Left lung (tissue), 10 donors: ENCODE results near the gene CALML6. TPM values are rescaled to one million over a fixed set of nuclear protein-coding genes. Genes with fewer than 3 reads are reported as not detected.
A peak's percentile ranks its signal among the peaks of the same experiment; 100 is the strongest.

ENCODE experiments used
- ATAC-seq: fragments of 200-7000 bp; cut with Tn5 transposase; one replicate; pipeline ENCODE4 v1.9.1; 2020; ENCODE audit warnings: moderate library complexity
- DNase-seq, 4 donors: peaks; one replicate each; pipeline ENCODE4 v3.0.0-alpha.2; 2013 to 2020
- H3K27ac ChIP-seq, 2 donors: fragments of 200-600 bp; sonication (generic) in 1 of 2; one replicate each; pipeline versions ENCODE4 v1.5.0 to v1.8.0; 2020 to 2021
- H3K27me3 ChIP-seq, 2 donors: fragments of 200-600 bp; sonication (generic) in 1 of 2; one replicate each; pipeline versions ENCODE4 v1.5.0 to v1.8.0; 2020 to 2021
- H3K36me3 ChIP-seq, 2 donors: fragments of 200-600 bp; sonication (generic) in 1 of 2; one replicate each; pipeline versions ENCODE4 v1.5.0 to v1.8.0; 2020 to 2021
- H3K4me1 ChIP-seq, 2 donors: fragments of 200-600 bp; one replicate each; pipeline ENCODE4 v1.8.0; 2021
- H3K4me3 ChIP-seq, 2 donors: fragments of 200-600 bp; sonication (generic) in 1 of 2; one replicate each; pipeline versions ENCODE4 v1.5.0 to v1.8.0; 2020 to 2021; ENCODE audit warnings: mild to moderate bottlenecking in 1 of 2
- H3K9me3 ChIP-seq, 2 donors: fragments of 200-600 bp; sonication (generic) in 1 of 2; one replicate each; pipeline versions ENCODE4 v1.5.0 to v1.8.0; 2020 to 2021
- intact Hi-C, 2 donors: fragments of 100-400 bp; cut with DNase I; formaldehyde crosslinking; loops; one replicate each; pipeline versions ENCODE4 v1.11.2 to v1.14.2; 2022
- polyA plus RNA-seq, 6 donors: library from polyadenylated mRNA; unstranded; fragments of 120-200 nt; gene quantifications; one replicate each; pipeline ENCODE4 v1.2.1, GENCODE V29; 2013; ENCODE audit not compliant: insufficient read length in 6 of 6
- total RNA-seq, 2 donors: library from RNA; stranded (reverse); fragmentation: NEBNext Ultra II Directional; extraction: Animal tissue kit (Norgen Biotek cat#: 25700); gene quantifications; one replicate each; pipeline ENCODE4 v1.2.1, GENCODE V29; 2021
- TF ChIP-seq, protein P1 (sequence below), 2 donors: fragments of 200-600 bp; sonication (generic) in 1 of 2; IDR thresholded peaks; one replicate each; pipeline versions ENCODE4 v1.5.0 to v1.8.0; 2021; ENCODE audit warnings: antibody characterized with exemption in 2 of 2
- donor health status: DM: no; HTN: yes; CAD: no.
- donor health status: DM: no; HTN: no; CAD: no.

CALML6 gene
- total and polyA plus RNA-seq, 8 donors, result 0.67 to 1.5 (median 0.91) TPM

DNA sequence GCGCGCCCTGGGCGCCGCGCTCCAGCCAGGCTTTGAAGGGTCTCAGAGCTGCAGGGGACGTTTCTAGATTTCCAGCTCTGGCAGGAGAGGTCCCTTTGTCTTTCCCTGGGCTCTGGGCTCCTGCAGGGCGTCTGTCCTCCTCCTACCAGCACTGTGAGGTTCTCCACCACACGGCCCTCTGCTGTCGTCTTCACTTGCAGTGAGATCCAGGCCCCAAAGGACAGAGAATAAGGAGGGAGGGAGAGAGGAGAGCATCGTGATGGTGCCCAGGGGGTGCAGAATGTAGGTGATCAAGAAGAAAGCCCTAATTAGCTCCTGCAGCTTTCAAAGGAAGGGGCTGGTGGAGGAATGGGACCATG is 20.0 kb upstream of the CALML6 start:
- Histone ChIP-seq H3K4me3 (no peak overlapping the region), H3K9me3 (no peaks in the 10 kb centered on the region), H3K4me1 (peaks cover 9 to 20% of the 10 kb centered on the region in 2 donors), H3K27ac (no peak overlapping the region), H3K27me3 (peaks cover 0 to 21% of the 10 kb centered on the region in 2 donors), H3K36me3 (no peaks in the 10 kb centered on the region)
- DNase-seq (peak in 1 of 4 donors; percentile 43), ATAC-seq (no peak)
- intact Hi-C loops, result no loop called here
- TF ChIP-seq, protein P1, sequence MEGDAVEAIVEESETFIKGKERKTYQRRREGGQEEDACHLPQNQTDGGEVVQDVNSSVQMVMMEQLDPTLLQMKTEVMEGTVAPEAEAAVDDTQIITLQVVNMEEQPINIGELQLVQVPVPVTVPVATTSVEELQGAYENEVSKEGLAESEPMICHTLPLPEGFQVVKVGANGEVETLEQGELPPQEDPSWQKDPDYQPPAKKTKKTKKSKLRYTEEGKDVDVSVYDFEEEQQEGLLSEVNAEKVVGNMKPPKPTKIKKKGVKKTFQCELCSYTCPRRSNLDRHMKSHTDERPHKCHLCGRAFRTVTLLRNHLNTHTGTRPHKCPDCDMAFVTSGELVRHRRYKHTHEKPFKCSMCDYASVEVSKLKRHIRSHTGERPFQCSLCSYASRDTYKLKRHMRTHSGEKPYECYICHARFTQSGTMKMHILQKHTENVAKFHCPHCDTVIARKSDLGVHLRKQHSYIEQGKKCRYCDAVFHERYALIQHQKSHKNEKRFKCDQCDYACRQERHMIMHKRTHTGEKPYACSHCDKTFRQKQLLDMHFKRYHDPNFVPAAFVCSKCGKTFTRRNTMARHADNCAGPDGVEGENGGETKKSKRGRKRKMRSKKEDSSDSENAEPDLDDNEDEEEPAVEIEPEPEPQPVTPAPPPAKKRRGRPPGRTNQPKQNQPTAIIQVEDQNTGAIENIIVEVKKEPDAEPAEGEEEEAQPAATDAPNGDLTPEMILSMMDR (IDR thresholded peaks at IDR 0.05), result no peak

DNA sequence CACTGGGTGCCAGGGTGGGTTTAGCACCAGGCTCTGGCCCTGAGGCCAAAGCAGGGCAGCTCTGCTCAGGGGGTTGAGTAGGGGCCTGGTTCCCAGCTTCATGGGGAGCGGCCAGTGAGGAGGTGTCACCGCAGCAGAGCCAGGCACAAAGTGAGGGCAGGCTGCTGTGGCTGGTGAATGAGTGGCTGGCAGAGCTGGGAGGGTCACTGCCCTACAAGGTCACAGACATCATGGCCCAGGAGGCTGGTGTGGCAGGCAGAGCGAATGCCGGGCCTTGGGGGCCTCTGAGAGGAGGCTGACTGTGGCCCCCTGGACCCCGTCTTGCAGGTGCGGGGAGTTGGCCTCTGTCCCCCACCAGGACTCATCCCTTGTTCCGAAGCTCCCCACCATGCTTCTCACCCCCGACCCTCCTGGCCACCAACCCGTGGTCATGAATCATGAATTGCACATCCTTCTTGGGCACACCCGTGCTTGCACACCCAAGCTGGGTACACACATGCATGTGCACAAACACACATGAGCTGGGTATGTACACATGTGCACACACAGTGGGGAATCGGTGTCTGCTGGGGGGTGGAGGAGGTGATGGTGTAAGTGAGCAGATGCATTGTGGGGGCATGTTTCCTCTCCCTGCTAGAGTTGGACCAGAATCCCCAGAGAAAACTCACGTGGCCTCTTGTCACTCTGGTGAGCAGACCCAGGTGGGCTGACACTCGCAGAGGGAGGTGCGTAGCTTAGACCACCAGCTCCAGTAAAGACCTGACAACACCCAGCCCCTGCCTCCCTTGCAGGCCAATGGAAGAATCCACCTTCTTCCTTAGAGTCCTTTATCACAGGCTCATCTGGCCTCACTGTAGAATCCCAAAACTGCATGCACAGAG is 19.4 kb upstream of the CALML6 start:
- Histone ChIP-seq H3K27me3 (peaks cover 0 to 26% of the 10 kb centered on the region in 2 donors), H3K4me1 (peaks cover 9 to 20% of the 10 kb centered on the region in 2 donors), H3K9me3 (no peaks in the 10 kb centered on the region), H3K36me3 (no peaks in the 10 kb centered on the region), H3K4me3 (no peak overlapping the region), H3K27ac (no peak overlapping the region)
- DNase-seq, result peak in 1 of 4 donors; percentile 70
- TF ChIP-seq, protein P1 (IDR thresholded peaks at IDR 0.05), result no peak
- intact Hi-C loops, result no loop called here
- no peak for ATAC-seq

DNA sequence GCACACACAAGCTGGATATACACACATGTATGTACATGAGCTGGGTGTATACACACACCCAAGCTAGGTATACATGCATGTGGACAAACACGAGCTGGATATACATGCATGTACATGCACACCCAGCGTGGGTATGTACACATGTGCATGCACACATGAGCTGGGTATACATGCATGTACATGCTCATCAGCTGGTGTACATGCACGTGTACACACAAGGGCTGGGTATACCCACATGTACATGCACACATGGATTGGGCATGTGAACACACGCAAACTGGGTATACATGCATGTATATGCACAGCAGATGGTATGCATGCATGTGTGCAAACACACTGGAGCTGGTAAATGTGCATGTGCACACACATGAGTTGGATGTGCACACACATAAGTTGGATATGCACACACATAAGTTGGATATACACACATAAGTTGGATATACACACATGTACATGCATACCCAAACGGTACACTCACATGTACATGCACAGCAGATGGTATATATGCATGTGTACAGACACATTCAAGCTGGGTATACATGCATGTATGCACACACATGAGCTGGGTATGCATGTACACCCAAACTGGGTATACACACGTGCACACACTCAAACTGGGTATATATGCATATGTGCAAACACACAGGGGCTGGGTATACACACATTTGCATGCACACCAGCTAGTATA is 16.7 kb upstream of the CALML6 start:
- Histone ChIP-seq H3K27ac (no peak overlapping the region), H3K4me1 (peaks cover 0 to 5% of the 10 kb centered on the region in 2 donors), H3K36me3 (no peaks in the 10 kb centered on the region), H3K4me3 (no peak overlapping the region), H3K9me3 (no peaks in the 10 kb centered on the region), H3K27me3 (peaks cover 0 to 26% of the 10 kb centered on the region in 2 donors)
- ATAC-seq (no peak), DNase-seq (no peak)
- TF ChIP-seq, protein P1 (IDR thresholded peaks at IDR 0.05), result no peak
- intact Hi-C loops, result no loop called here

DNA sequence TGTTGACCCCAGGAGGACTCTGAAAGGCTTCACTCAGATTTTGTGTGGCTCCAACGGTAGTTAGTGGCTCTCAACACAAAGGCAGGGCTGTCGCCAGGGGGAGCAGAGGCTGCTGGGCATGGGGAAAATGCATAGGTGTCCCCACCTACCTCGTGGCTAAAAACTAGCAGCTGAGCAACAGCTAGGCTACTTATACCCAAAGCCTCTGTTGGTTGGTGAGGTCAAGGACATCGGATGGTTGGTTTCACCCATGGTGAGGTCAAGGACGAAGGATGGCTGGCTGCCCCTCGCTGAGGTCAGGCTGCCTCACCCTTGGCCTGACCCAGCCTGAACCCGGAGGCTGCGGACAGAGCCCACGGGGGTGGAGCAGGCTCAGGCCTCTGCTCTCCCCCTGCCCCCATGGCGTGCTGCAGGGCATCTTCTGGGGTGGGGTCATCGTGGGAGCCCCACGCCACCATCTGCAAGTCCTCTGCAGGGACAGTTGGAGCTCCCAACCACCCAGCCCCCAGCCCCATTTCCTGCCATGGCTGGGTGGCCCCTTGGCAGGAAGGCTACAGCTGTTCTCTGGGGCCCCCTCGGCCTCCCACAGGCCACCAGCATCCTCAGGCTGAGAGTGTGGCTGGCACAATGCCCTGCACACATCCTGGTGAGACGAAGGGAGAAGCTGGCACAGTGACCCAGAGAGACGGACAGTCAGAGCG is 15.6 kb upstream of the CALML6 start:
- H3K4me1 ChIP-seq, result peaks cover 0 to 1% of the 10 kb centered on the region in 2 donors
- H3K36me3 ChIP-seq, result no peaks in the 10 kb centered on the region
- intact Hi-C loops, result no loop called here
- H3K4me3 ChIP-seq, result no peak overlapping the region
- DNase-seq (no peak), ATAC-seq (no peak)
- H3K27ac ChIP-seq, result no peak overlapping the region
- H3K27me3 ChIP-seq, result peaks cover 0 to 26% of the 10 kb centered on the region in 2 donors
- no peaks in the 10 kb centered on the region for H3K9me3 ChIP-seq
- TF ChIP-seq, protein P1 (IDR thresholded peaks at IDR 0.05), result no peak
